ENCODE data around the gene ATP5F1C.

DNA sequence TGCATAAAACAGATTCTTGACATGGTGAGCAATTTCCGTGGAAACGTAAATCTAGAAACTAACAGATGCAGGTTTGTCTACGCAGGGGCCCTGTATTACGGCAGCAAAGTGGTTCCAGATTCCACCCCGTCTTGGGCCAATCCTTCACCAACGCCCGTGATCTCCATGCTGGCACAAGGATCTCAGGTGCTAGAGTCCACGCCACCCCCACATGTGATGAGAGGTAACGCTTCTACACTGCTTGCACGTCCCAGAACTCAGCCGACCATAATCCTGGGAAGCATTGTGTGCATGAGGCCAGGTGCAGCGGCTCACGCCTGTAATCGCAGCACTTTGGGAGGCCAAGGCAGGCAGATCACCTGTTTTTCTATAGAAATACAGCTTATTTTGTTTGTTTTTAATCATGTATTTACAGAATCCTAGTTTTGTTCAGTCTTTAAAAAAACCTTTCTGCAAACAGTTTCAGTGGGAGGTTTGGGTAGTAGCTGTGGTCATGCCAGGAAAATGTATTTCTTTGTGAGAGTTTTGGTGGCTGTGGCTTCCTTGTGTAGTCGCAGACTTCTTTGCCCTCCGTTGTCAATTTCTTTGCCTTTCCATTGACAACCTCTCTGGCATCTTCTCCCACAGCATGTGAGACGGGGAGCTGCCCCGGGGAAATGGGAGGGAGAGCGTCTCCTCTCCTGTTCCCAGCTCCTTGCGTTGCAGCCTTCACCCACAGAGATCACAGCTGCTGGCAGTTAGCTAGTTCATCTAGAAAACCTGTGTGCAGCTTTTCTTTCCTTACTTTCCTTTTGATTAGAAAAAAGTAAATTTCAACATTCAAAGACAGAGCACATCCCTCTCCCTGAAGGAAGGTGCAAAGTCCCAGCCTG is 49.2 kb upstream of the ATP5F1C start:
- TF ChIP-seq, protein P1, sequence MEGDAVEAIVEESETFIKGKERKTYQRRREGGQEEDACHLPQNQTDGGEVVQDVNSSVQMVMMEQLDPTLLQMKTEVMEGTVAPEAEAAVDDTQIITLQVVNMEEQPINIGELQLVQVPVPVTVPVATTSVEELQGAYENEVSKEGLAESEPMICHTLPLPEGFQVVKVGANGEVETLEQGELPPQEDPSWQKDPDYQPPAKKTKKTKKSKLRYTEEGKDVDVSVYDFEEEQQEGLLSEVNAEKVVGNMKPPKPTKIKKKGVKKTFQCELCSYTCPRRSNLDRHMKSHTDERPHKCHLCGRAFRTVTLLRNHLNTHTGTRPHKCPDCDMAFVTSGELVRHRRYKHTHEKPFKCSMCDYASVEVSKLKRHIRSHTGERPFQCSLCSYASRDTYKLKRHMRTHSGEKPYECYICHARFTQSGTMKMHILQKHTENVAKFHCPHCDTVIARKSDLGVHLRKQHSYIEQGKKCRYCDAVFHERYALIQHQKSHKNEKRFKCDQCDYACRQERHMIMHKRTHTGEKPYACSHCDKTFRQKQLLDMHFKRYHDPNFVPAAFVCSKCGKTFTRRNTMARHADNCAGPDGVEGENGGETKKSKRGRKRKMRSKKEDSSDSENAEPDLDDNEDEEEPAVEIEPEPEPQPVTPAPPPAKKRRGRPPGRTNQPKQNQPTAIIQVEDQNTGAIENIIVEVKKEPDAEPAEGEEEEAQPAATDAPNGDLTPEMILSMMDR (IDR thresholded peaks at IDR 0.05) = no peak
- no peak for TF ChIP-seq YY1 (IDR thresholded peaks at IDR 0.05; ENCODE audit: low read depth)
- no peak for TF ChIP-seq RAD21 (IDR thresholded peaks at IDR 0.05; ENCODE audit: low read length)
- TF ChIP-seq MEF2A (IDR thresholded peaks at IDR 0.05; ENCODE audit: borderline replicate concordance, low read depth) = no peak
- no peak for TF ChIP-seq TEAD4 (IDR thresholded peaks at IDR 0.05; ENCODE audit: borderline replicate concordance, insufficient read depth)

Data from SK-N-SH (cell line).